OCI-LY1 (cell line): ENCODE data around the gene ERBB2.
"Not testable (repeated sequence)": the region's sequence is repeated elsewhere in the genome, so short reads cannot be mapped to it uniquely, and the experiment has no call there.

ENCODE experiments used
- H2AFZ ChIP-seq: fragments of 200-600 bp; sonication (generic), shearing (Covaris generic); 2 replicates; pipeline ENCODE4 v1.6.0; 2014; ENCODE audit warnings: antibody characterized with exemption, mild to moderate bottlenecking, low read length
- H3F3A ChIP-seq: fragments of 200-600 bp; sonication (generic), shearing (Covaris generic); 2 replicates; pipeline ENCODE4 v1.6.0; 2014; ENCODE audit warnings: mild to moderate bottlenecking, antibody characterized with exemption, low read length, moderate library complexity; ENCODE audit not compliant: insufficient read depth
- H3K27ac ChIP-seq: fragments of 200-600 bp; sonication (generic); 2 replicates; pipeline ENCODE4 v1.5.1; 2014; ENCODE audit warnings: low read length, mixed run types, mild to moderate bottlenecking, low read depth; ENCODE audit not compliant: poor library complexity, severe bottlenecking
- H3K27me3 ChIP-seq: fragments of 200-600 bp; sonication (generic); 2 replicates; pipeline ENCODE4 v1.6.0; 2014; ENCODE audit warnings: antibody characterized with exemption, mild to moderate bottlenecking, low read length, moderate library complexity; ENCODE audit not compliant: insufficient read depth
- H3K36me3 ChIP-seq: fragments of 200-600 bp; sonication (generic); 2 replicates; pipeline ENCODE4 v1.6.1; 2014; ENCODE audit warnings: mild to moderate bottlenecking, antibody characterized with exemption, low read length, moderate library complexity, mixed read lengths; ENCODE audit not compliant: insufficient read depth
- H3K4me1 ChIP-seq: fragments of 200-600 bp; sonication (generic); 2 replicates; pipeline ENCODE4 v1.5.1; 2014; ENCODE audit warnings: mild to moderate bottlenecking, low read length, moderate library complexity; ENCODE audit not compliant: insufficient read depth, severe bottlenecking
- H3K4me2 ChIP-seq: fragments of 200-600 bp; sonication (generic), shearing (Covaris generic); 2 replicates; pipeline ENCODE4 v1.6.1; 2014; ENCODE audit warnings: low read length
- H3K4me3 ChIP-seq: fragments of 200-600 bp; sonication (generic); 2 replicates; pipeline ENCODE4 v1.5.1; 2014; ENCODE audit warnings: low read length, low read depth, mild to moderate bottlenecking, mixed read lengths; ENCODE audit not compliant: poor library complexity, severe bottlenecking
- H3K79me2 ChIP-seq: fragments of 200-600 bp; shearing (Covaris generic); 2 replicates; pipeline ENCODE4 v1.6.1; 2016; ENCODE audit warnings: mixed run types, low read length, mixed read lengths; ENCODE audit not compliant: insufficient read depth
- H3K9ac ChIP-seq: fragments of 200-600 bp; sonication (generic), shearing (Covaris generic); 2 replicates; pipeline ENCODE4 v1.6.1; 2014; ENCODE audit warnings: mild to moderate bottlenecking, low read length, mixed read lengths
- H3K9me2 ChIP-seq: fragments of 200-600 bp; sonication (generic), shearing (Covaris generic); 2 replicates; pipeline ENCODE4 v1.6.1; 2014; ENCODE audit warnings: low read depth, mild to moderate bottlenecking, low read length, mixed read lengths
- H3K9me3 ChIP-seq: fragments of 200-600 bp; shearing (Covaris generic); 2 replicates; pipeline ENCODE4 v1.6.1; 2014; ENCODE audit warnings: low read length, mixed read lengths
- H4K20me1 ChIP-seq: fragments of 200-600 bp; sonication (generic), shearing (Covaris generic); 2 replicates; pipeline ENCODE4 v1.6.0; 2016; ENCODE audit warnings: mild to moderate bottlenecking, low read length; ENCODE audit not compliant: insufficient read depth
- EZH2 ChIP-seq: fragments of 200-600 bp; sonication (generic), shearing (Covaris generic); IDR thresholded peaks from 2 replicates; pipeline ENCODE4 v1.8.0; 2017; ENCODE audit warnings: borderline replicate concordance, mixed run types, mild to moderate bottlenecking, antibody characterized with exemption, low read length, moderate library complexity, mixed read lengths
- TF ChIP-seq, protein P1 (sequence below): fragments of 200-600 bp; sonication (generic), shearing (Covaris generic); IDR thresholded peaks from 2 replicates; pipeline ENCODE4 v1.5.1; 2017; ENCODE audit warnings: mild to moderate bottlenecking, antibody characterized with exemption, low read length, moderate library complexity, mixed read lengths

ERBB2 gene

GRCh38 chr17:39763051-39763820, 63.4 kb downstream of the ERBB2 start:
- Histone ChIP-seq H3K4me1 (peaks cover 84% of the 10 kb centered on the region), H3K9me3 (no peaks in the 10 kb centered on the region), H2AFZ (no peak overlapping the region), H3K27me3 (no peaks in the 10 kb centered on the region), H3K4me2 (no peak overlapping the region), H3F3A (peaks cover 22% of the 10 kb centered on the region), H3K27ac (peak overlapping the region; percentile 48), H3K79me2 (peaks cover 17% of the 10 kb centered on the region), H3K9me2 (no peaks in the 10 kb centered on the region), H3K4me3 (no peak overlapping the region), H3K9ac (no peak overlapping the region), H4K20me1 (no peaks in the 10 kb centered on the region), H3K36me3 (peaks cover 81% of the 10 kb centered on the region)
- no peak for TF ChIP-seq EZH2
- TF ChIP-seq, protein P1, sequence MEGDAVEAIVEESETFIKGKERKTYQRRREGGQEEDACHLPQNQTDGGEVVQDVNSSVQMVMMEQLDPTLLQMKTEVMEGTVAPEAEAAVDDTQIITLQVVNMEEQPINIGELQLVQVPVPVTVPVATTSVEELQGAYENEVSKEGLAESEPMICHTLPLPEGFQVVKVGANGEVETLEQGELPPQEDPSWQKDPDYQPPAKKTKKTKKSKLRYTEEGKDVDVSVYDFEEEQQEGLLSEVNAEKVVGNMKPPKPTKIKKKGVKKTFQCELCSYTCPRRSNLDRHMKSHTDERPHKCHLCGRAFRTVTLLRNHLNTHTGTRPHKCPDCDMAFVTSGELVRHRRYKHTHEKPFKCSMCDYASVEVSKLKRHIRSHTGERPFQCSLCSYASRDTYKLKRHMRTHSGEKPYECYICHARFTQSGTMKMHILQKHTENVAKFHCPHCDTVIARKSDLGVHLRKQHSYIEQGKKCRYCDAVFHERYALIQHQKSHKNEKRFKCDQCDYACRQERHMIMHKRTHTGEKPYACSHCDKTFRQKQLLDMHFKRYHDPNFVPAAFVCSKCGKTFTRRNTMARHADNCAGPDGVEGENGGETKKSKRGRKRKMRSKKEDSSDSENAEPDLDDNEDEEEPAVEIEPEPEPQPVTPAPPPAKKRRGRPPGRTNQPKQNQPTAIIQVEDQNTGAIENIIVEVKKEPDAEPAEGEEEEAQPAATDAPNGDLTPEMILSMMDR = no peak

DNA sequence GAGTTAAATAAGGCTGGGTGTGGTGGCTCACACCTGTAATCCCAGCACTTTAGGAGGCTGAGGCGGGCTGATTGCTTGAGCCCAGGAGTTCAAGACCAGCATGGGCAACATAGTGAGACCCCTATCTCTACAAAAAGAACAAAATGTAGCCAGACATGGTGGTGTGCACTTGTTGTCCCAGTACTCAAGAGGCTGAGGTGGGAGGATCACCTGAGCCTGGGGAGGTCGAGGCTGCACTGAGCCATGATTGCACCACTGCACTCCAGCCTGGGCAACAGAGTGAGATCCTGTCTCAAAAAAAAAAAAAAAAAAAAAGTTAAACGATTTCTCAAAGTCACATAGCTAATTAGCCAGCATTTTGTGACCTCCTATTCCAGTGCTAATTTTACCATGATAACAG, 64.3 kb downstream of the ERBB2 start:
- Histone ChIP-seq H3K79me2 (peaks cover 26% of the 10 kb centered on the region), H3K27ac (peak overlapping the region; percentile 48), H3K4me1 (peaks cover 84% of the 10 kb centered on the region), H3F3A (peaks cover 15% of the 10 kb centered on the region), H3K36me3 (peaks cover 85% of the 10 kb centered on the region)
- H3K9me2 ChIP-seq, H4K20me1 ChIP-seq, H3K9ac ChIP-seq, H3K9me3 ChIP-seq, H3K4me3 ChIP-seq, H2AFZ ChIP-seq, H3K4me2 ChIP-seq, H3K27me3 ChIP-seq: not testable (repeated sequence)

DNA sequence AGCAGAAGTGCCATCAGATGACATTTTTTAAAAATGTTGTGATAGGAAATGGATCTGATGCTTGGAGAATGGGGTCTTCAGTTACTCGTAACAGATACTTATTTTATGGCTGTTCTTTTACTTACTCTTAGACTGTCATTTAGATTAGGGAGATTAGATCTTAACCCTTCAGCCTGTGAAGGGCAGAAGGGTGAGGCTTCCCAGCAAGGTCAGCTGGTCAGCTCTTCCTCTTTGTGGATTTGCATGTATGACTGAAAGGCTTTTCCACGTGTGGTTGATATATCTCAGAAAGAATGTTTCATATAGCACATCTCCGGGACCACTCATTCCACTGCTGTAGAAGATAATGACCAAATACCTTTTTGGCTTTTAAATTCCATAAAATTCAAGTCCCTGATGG, 65.3 kb downstream of the ERBB2 start:
- no peak overlapping the region for H2AFZ ChIP-seq
- no peak for TF ChIP-seq EZH2
- TF ChIP-seq, protein P1 = no peak
- no peaks in the 10 kb centered on the region for H3K9me3 ChIP-seq
- H3F3A ChIP-seq = peaks cover 11% of the 10 kb centered on the region
- H4K20me1 ChIP-seq = no peaks in the 10 kb centered on the region
- H3K9ac ChIP-seq = no peak overlapping the region
- H3K4me1 ChIP-seq = peaks cover 84% of the 10 kb centered on the region
- H3K27me3 ChIP-seq = no peaks in the 10 kb centered on the region
- H3K4me3 ChIP-seq = no peak overlapping the region
- H3K79me2 ChIP-seq = peaks cover 36% of the 10 kb centered on the region
- peak overlapping the region; percentile 48 for H3K27ac ChIP-seq
- no peaks in the 10 kb centered on the region for H3K9me2 ChIP-seq
- peaks cover 95% of the 10 kb centered on the region for H3K36me3 ChIP-seq
- H3K4me2 ChIP-seq = no peak overlapping the region

GRCh38 chr17:39765766-39766165, 65.9 kb downstream of the ERBB2 start:
- Histone ChIP-seq H3K27ac (peak overlapping the region; percentile 48), H3K9me3 (no peaks in the 10 kb centered on the region), H3K4me1 (peaks cover 85% of the 10 kb centered on the region), H2AFZ (no peak overlapping the region), H4K20me1 (no peaks in the 10 kb centered on the region), H3K4me3 (no peak overlapping the region), H3K4me2 (no peak overlapping the region), H3K27me3 (no peaks in the 10 kb centered on the region), H3K36me3 (peaks cover 97% of the 10 kb centered on the region), H3F3A (peaks cover 13% of the 10 kb centered on the region), H3K9ac (no peak overlapping the region), H3K9me2 (no peaks in the 10 kb centered on the region), H3K79me2 (peaks cover 42% of the 10 kb centered on the region)
- TF ChIP-seq, protein P1 = no peak
- TF ChIP-seq EZH2 = no peak
